NCI-H2227 (cell line): Measurements from ENCODE around the gene SOX5.
"Not testable (repeated sequence)": the region's sequence is repeated elsewhere in the genome, so short reads cannot be mapped to it uniquely, and the experiment has no call there.

Experiments used
- DNase-seq: peaks from one replicate; lab custom pipeline; 2025; ENCODE audit not compliant: unreplicated experiment; lab: John Stamatoyannopoulos, UW

Gene SOX5

DNA sequence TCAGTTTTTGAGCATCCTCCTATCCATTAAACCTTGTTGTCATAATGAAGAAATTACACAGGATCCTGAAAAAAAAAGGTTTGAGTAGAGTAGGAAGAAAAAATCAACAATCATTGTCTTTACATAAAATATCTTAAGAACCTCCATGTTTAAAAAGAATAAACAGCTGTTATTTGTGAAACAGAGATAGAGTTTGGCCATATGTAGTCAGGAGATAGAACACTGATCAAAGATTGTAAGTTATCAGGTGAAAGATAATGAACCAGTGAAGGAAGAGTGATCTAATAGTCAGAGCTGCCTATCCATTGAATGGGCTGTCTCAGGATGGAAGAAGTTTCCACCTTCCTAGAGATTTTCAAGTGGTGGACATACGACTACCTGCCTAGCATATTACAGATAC is 397.1 kb downstream of the SOX5 start:
- no peak for DNase-seq

DNA sequence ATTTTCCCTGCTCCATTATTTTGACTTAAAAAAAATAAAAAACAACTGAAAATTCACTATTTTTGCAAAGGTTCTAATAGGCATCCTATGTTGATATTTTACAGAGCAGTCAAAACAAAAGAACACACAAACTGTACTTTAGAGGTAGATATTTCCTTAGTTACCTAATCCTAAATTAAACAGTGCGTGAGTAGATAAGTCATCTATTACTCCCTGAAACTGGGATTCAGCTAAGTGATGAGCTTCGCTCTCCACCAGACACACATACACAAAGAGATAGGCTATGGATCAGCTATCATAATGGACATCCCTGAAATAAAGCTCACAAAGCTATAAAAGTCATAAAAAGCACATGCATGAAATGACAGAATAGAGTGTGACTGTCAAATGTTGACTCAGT is 398.7 kb downstream of the SOX5 start:
- DNase-seq: no peak

DNA sequence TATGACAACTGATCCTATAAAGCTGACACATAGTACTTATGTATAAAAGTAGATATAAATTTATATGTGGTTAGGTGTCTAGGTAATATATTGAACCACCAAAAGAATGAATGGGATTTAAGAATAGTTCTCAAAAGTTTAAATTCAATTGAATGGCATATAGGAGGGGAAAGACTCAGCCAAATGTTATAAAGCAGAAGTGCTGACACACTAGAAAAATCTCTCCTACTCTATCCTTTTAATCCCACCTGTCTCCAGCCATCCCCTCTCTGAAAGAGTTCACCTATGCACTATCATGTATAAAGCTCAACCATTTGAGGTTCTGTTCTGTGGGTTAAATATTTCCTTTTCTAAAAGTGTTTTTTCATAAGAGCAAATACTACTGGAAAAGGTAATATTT is 400.7 kb downstream of the SOX5 start:
- no peak for DNase-seq

DNA sequence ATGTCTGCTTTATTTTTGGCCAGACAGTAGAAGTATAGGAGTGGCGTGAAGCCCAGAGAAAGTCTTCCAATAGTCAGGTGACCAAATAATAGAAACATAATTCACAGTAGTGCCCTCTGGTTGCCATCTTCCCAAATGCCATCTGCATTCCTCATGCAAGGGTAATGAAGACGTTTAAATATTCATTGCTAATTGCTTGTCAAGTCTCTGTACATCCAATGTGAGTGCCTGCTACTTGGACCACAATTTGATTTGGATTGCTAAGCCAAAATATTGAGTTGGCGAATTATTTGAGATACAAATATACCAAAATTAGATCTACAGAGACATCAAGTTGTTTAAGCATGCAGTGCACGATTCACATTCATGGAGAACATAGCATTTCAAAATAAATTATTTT is 402.7 kb downstream of the SOX5 start:
- DNase-seq: no peak

DNA sequence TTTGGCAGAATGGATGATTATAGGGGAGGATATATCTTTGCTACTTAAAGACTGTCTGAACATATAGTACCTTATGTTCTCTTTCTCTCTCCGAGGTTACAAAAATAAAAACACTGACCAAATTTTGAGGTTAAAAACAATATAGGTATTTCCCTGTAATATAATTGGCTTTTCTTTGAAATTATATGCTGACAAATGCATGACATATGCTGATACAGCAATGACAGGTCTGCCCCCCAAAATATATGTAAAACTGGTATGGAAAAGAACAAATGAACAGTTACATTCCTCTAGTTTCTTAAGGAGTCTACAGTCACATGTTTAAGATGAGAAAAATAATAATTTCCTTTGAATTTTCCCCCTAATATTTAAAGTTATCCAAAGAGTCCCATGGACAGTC is 405.7 kb downstream of the SOX5 start:
- DNase-seq: no peak

DNA sequence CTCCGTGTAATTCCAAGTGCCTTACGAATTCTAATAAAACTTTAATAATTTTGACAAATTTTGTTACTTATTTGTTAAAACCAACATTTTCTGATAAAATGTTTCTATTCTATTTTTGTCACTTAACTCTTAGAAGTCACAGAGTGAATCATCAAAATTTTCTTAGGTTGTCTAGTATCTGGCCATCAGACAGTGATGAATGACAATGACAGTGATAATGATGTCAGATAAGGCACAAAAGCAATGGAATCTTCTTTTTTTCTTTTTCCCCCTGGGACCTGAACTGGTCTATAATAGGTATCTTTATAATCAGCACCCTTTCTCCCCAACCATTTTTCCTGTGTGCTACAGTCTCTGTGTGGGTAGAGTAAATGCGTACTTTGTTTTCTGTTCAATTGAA is 407.3 kb downstream of the SOX5 start:
- DNase-seq: no peak

DNA sequence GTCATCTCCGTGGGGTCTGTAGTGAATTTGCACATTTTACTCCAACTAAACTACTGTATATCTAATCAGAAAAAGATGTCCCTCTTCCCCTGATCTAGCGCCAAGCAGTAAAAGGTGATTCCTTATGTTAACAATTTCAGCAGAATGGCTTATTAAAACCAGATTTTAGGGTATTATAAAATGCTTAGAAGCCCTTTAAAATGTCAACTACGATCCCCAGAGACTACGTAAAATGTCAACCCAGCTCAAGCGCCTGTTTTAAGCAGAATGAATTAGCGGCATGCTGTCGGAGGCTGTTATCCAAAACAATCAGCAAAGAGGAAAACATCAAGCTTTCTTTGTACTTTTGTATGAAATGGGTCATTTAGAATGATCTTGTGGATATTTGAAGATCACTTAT is 408.9 kb downstream of the SOX5 start:
- DNase-seq: no peak

DNA sequence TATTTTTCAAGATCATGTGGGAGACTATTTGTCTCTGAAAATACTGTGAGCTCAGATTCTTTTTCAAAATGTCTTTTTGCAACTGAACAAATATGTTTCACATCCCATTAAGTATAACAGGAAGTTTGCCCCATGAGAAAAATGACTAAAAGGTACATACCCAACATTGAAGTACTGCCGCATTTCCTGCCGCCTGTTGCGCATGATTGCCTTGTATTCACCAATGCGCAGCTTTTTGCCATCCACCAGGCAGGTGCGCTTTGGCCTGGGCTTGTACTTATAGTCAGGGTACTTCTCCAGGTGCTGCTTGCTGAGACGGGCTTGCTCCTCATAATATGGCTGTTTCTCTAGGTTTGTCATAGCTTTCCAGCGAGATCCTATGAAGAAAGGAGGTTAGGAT is 413.2 kb downstream of the SOX5 start:
- no peak for DNase-seq

DNA sequence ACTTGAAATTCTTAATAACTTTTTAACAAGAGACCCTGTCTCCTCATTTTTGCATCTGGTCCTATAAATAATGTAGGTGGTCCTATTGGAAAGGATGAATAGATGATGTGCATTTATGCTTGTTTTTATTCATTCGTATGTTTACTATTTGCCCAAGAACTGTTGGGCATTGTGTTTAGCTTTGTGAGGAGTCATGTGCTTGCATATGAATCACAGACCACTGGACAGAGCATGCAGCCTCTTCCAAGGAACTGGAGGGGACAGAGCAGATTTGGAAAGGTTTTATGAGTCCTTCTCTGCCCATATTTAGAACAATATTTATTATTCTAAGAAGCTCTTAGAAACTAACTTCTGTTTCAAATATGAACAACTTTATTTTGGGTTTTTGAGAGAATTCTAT is 414.0 kb downstream of the SOX5 start:
- DNase-seq: no peak

DNA sequence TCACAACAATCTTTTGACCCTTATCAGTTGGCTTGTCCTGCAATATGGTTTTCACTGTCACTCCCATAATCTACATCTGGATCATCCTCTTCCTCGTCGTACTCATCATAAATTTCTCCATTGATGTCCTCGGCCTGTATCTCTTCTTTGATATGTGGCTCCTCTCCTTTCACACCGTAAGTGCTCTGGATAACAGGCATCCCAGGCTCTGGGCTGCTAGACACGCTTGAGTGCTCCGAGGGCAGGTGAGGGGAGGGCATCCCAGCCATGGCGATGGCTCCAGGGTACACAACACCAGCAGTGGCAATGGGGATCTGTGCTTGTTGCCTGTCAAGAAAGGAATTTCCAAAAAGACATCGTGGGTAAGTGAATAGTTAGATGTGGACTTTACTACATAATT is 415.3 kb downstream of the SOX5 start:
- DNase-seq: no peak

DNA sequence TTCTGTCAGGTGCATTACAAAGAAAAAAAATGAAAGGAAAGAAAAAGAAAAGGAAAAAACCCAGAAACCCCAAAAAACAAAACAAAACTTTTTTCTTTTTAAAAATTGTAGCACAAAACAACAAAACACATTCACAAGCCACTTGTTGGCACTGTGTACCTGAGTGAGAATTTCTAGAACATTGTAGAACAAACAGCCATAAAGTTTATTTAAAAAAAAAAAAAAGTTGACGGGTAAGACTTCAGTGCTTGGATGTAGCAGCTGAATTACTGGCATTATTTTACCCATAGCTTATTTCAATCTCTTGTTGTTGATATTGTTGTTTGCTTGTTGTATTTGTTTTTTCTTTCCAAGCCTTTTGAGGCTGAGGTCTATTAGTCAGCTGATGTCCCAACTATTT is 415.8 kb downstream of the SOX5 start:
- DNase-seq: no peak

DNA sequence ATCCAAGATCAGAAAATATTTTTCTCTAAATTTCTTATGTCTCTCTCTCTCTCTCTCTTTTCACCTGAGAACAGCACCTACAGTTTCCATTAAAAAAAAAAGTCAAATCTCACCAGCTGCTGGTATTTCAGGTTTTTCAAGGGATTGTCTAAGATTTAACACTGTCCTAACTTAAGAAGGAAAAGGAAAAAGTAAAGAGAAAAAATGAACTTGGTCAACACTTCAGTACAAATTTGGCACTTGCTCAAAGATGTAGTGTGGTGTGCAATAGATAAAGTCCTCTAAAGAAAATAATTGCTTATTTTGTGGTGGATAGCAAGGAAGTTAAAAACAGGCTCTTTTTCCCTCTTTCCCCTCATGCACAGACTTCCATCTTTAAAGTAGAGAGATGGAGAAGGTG is 416.2 kb downstream of the SOX5 start:
- no peak for DNase-seq

DNA sequence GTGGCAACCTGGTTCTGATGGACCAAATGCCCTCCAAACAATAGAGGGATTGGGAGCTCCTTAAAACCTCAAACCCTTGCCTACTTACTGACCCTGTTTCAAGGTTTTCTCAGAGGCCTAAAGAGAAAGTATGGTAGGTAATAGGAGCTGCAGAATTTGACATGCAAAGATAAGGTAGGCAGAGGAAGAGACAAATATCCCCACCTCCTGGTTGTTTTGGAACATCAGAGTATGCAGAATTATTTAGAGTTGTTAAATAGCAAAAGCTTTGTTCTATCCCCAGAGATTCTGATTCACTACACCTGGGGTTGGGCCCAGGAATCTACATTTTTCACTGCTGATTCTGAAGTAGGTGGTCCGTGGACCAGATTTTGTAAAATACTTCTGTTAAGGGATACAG is 421.2 kb downstream of the SOX5 start:
- DNase-seq: no peak

DNA sequence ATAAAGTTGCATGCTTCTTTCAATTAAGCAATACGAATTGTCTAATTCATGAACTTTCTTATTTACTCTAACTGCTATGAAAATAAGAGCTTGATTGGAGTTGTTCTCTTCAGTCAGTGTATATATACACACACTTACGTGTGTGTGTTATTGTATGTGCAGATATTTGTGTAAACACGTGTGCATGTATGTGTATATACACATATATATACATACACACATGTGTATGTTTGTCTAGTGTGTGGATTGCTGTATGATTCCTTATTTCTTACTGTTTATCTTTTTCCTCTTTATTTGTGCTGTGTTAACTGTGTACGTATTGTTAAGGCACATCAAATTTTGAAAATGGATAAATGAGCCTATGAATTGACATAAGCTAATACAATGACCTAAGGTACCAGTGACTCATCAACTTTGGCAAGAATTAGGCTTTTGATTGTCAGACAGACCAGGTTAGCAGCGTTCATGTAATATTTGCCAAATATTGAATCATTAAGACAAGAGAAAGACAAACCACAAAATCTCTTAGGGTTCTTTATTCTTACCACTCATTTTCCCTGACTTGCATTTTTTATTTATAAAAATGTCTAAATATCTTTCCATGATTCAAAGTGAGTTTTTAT is 423.9 kb downstream of the SOX5 start:
- no peak for DNase-seq

DNA sequence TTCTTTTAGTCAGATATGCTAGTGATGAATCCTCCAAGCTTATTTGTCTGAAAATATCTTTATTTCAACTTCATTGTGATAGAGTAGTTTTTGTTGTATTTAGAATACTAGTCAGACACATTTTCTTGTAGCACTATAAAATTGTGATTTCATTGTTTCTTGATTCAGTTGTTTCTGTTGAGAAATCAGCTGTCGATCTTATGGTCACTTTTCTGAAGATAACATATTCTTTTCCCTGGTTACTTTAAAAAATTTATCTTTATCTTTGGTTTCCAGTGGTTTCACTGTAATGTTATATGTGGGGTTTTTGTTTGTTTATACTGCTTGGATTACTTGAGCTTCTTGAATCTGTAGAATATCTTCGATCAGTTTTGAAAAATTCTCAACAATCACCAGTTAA is 426.1 kb downstream of the SOX5 start:
- no peak for DNase-seq

DNA sequence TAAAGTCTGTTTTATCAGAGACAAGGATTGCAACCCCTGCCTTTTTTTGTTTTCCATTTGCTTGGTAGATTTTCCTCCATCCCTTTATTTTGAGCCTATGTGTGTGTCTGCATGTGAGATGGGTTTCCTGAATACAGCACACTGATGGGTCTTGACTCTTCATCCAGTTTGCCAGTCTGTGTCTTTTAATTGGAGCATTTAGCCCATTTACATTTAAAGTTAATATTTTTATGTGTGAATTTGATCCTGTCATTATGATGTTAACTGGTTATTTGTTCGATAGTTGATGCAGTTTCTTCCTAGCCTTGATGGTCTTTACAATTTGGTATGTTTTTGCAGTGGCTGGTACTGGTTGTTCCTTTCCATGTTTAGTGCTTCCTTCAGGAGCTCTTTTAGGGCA is 430.0 kb downstream of the SOX5 start:
- DNase-seq: not testable (repeated sequence)

DNA sequence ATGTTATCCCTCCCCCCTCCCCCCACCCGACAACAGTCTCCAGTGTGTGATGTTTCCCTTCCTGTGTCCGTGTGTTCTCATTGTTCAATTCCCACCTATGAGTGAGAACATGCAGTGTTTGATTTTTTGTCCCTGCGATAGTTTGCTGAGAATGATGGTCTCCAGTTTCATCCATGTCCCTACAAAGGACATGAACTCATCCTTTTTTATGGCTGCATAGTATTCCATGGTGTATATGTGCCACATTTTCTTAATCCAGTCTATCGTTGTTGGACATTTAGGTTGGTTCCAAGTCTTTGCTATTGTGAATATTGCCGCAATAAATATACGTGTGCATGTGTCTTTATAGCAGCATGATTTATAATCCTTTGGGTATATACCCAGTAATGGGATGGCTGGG is 433.7 kb downstream of the SOX5 start:
- not testable (repeated sequence) for DNase-seq

DNA sequence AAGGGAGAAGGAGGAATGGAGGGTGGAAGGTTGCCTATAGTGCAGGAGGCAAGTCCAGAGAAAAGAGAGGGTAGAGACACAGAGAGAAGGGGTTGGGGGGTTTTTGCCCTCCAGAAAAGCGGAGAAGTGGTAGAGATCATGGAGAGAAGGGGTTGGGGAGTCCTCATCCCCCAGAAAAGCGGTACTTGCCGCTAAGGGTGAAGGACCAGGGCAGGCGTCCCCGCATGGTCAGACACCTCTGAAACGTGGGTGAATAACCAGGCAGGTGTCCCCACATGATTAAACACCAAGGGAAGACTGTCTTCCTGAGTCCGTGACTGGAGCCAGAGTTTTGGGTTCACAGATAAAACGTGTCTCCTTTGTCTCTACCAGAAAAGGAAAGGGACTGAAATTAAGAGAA is 439.0 kb downstream of the SOX5 start:
- no peak for DNase-seq

DNA sequence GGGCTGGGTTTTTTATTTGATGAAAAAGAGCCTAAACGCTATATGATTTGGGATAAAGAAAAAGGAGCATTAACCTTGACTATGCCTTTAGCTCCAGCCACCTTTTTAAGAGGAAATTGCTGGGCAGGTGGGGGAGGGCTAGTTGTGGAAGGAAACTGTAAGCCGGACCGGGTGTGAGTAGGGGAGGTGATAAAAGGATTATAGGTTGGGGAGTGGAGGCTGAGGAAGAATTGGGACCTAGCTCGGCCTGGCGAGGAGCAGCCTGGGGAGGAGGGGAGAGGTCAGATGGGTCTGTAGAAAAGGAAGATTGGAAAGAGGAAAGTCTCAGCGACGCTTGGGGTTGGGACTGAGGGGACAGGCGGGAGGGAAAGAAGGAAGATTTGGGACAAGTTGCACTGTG is 439.6 kb downstream of the SOX5 start:
- not testable (repeated sequence) for DNase-seq

DNA sequence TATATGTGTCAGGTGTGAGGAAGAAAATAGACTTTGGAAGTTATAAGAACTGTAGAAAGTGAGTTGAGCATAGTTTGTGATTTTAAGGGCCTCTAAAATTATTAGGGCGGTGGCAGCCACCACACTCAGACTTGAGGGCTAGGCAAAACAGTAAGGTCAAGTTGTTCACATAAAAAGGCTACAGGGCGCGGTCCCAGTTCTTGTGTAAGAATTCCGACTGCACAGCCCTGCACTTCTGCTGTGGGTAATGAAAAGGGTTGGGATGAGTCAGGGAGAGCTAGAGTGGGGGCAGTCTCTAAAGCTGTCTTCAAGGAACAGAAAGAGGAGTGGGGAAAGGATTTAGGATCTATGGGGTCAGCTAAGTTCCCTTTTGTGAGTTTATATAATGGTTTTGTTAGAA is 441.7 kb downstream of the SOX5 start:
- DNase-seq: not testable (repeated sequence)

DNA sequence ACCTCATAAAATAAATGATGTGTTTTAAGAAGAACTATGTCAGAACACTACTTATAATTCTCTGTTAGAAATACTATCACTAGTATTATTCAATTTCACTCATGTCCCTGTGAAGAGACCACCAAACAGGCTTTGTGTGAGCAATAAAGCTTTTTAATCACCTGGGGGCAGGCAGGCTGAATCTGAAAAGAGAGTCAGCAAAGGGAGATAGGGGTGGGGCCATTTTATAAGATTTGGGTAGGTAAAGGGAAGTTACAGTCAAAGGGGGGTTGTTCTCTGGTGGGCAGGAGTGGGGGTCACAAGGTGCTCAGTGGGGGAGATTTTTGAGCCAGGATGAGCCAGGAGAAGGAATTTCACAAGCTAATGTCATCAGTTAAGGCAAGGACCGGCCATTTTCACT is 443.7 kb downstream of the SOX5 start:
- DNase-seq: not testable (repeated sequence)

DNA sequence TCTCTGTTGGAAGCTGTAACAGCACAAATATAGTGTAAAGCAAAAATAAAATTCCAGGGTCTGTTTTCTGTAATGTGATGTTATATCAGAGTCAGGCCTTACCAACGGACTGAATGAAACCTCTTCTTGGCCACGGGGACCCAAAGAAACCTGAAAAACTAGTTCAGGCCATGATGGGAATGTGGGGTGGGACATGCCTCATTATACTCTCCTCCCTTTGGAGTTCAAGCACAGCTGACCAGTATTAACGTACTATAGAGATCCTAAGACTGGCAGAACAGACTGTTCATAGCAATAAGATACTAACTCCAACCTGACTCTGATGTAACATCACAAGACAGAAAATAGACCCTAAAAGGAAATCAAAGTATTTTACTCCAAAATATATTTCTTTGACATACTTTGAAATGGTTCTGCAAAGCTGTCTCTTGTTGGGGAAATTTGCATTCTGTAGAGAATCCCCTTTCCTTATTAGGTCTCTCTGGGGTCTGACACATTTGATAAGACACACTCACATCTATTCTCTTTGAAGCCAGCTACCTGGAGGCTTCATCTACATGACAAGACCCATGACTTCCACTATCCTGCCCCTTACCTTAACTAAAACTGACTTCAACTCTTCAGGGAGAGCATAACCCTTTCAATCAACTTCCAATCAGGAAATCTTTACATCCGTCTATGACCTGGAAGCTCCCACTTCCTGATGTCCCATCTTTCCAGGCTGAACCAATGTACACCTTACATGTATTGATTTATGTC is 444.6 kb downstream of the SOX5 start:
- no peak for DNase-seq

DNA sequence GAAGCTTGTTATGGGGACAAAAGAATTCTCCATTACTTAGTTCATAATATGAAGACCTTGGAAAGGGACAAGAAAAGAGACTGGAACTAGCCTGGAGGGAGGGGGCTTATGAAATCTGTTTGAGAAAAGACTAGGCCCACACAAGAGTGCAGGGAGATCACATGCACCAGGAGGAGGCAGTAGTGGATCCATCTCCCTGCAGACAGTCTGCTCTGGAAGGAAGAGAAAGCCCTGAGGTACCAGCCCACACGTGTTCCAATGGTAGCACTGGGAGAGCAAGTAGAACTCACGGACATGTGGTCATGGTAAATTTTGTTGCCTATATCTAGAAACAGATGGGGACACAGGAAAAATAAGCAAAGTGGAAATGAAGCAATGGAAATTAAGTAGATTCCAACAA is 445.4 kb downstream of the SOX5 start:
- DNase-seq: no peak
